CD4-positive, CD25-positive, alpha-beta regulatory T cell (primary cell): Measurements from ENCODE around the gene SH3RF2. TPM values are rescaled to one million over a fixed set of nuclear protein-coding genes. Genes with fewer than 3 reads are reported as not detected.

Experiments
- ATAC-seq, 2 donors: fragments of 150-1000 bp; cut with Tn5 transposase; one replicate each; pipeline ENCODE4 v1.10.0; 2021; ENCODE audit warnings: low read depth in 2 of 2, moderate number of reproducible peaks in 2 of 2, moderate library complexity in 1 of 2
- DNase-seq, 3 donors: peaks; one replicate each; pipeline versions ENCODE4 v3.0.0 to v3.0.0-alpha.2; 2012 to 2022; ENCODE audit warnings: mixed read lengths in 1 of 3
- H3K27ac ChIP-seq: one replicate; pipeline ENCODE4 v1.7.0; 2013; ENCODE audit warnings: mild to moderate bottlenecking, low read length; ENCODE audit not compliant: insufficient read depth, poor library complexity, severe bottlenecking
- H3K27me3 ChIP-seq: one replicate; pipeline ENCODE4 v1.7.0; 2013; ENCODE audit warnings: low read length; ENCODE audit not compliant: control insufficient read depth, insufficient read depth
- H3K36me3 ChIP-seq: one replicate; pipeline ENCODE4 v1.7.0; 2013; ENCODE audit warnings: mild to moderate bottlenecking, low read length, moderate library complexity; ENCODE audit not compliant: control insufficient read depth, insufficient read depth
- H3K4me1 ChIP-seq: 2 replicates; pipeline ENCODE4 v1.7.0; 2013; ENCODE audit warnings: mild to moderate bottlenecking, low read length; ENCODE audit not compliant: insufficient read depth, control insufficient read depth, poor library complexity, severe bottlenecking
- H3K4me3 ChIP-seq: one replicate; pipeline ENCODE4 v1.7.0; 2013; ENCODE audit warnings: low read depth, mild to moderate bottlenecking, low read length, moderate library complexity
- H3K9me3 ChIP-seq, 2 experiments: 1 replicate in 1 of 2; 2 replicates in 1 of 2; pipeline ENCODE4 v1.7.0; 2013; ENCODE audit warnings: low read length in 2 of 2, mild to moderate bottlenecking in 1 of 2, moderate library complexity in 1 of 2; ENCODE audit not compliant: control insufficient read depth in 2 of 2
- H3K27ac Mint-ChIP-seq, 3 donors: one replicate each; pipeline ENCODE4 v1.8.0; 2020 to 2022; ENCODE audit warnings: mild to moderate bottlenecking in 3 of 3, mixed read lengths in 3 of 3, moderate library complexity in 2 of 3
- H3K27me3 Mint-ChIP-seq: one replicate; pipeline ENCODE4 v1.8.0; 2022; ENCODE audit warnings: mild to moderate bottlenecking, mixed read lengths
- H3K36me3 Mint-ChIP-seq: one replicate; pipeline ENCODE4 v1.8.0; 2020; ENCODE audit warnings: mixed read lengths
- H3K4me1 Mint-ChIP-seq, 4 donors: one replicate each; pipeline ENCODE4 v1.8.0; 2020 to 2022; ENCODE audit warnings: mixed read lengths in 4 of 4, mild to moderate bottlenecking in 1 of 4
- H3K4me3 Mint-ChIP-seq, 4 donors: one replicate each; pipeline ENCODE4 v1.8.0; 2020 to 2022; ENCODE audit warnings: mild to moderate bottlenecking in 4 of 4, mixed read lengths in 4 of 4, moderate library complexity in 3 of 4
- H3K9me3 Mint-ChIP-seq, 7 donors: one replicate each; pipeline ENCODE4 v1.8.0; 2020 to 2022; ENCODE audit warnings: mixed read lengths in 7 of 7, mild to moderate bottlenecking in 3 of 7, moderate library complexity in 2 of 7
- polyA plus RNA-seq, 4 donors: library from polyadenylated mRNA; unstranded; fragments of 300-500 nt; fragmentation: Illumina TruSeq; gene quantifications; one replicate each; pipeline ENCODE4 v1.2.3, GENCODE V29; 2021
- total RNA-seq: library from RNA; stranded (reverse); gene quantifications from one replicate; pipeline ENCODE4 v1.2.3, GENCODE V29; 2022

Gene SH3RF2
- total and polyA plus RNA-seq, 5 donors from 2014 or later: 0.52 to 4.5 (median 0.70) TPM; not detected in 1

DNA sequence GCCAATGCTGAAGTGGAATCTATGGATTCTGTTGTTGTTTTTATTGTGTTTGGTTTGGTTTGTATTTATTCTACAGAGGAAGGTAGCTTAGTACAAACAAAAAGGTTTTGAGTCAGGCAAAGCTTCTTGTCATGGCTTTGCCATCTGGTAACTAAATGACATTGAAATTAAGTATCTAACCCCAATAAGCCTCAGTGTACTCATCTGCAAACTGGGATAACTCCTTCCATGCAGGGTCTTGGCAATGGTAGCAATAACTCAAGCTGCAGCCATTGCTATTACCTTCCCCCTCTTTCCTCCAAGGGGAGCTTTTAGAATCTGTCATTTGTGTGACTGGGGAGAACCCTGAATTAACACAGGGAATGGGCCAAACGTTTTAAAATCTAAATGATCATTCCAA lies 89.3 kb downstream of the SH3RF2 start:
- Mint-ChIP-seq H3K9me3 (peaks cover 0 to 2% (median 0%) of the 10 kb centered on the region in 7 donors), H3K4me3 (no peak overlapping the region), H3K4me1 (no peaks in the 10 kb centered on the region), H3K36me3 (no peaks in the 10 kb centered on the region), H3K27me3 (no peaks in the 10 kb centered on the region), H3K27ac (no peak overlapping the region)
- no peaks in the 10 kb centered on the region for H3K4me1 ChIP-seq
- no peak overlapping the region for H3K27ac ChIP-seq
- H3K9me3 ChIP-seq: no peaks in the 10 kb centered on the region
- no peaks in the 10 kb centered on the region for H3K36me3 ChIP-seq
- H3K4me3 ChIP-seq: no peak overlapping the region
- H3K27me3 ChIP-seq: peaks cover 2% of the 10 kb centered on the region
- ATAC-seq (no peak), DNase-seq (no peak)

DNA sequence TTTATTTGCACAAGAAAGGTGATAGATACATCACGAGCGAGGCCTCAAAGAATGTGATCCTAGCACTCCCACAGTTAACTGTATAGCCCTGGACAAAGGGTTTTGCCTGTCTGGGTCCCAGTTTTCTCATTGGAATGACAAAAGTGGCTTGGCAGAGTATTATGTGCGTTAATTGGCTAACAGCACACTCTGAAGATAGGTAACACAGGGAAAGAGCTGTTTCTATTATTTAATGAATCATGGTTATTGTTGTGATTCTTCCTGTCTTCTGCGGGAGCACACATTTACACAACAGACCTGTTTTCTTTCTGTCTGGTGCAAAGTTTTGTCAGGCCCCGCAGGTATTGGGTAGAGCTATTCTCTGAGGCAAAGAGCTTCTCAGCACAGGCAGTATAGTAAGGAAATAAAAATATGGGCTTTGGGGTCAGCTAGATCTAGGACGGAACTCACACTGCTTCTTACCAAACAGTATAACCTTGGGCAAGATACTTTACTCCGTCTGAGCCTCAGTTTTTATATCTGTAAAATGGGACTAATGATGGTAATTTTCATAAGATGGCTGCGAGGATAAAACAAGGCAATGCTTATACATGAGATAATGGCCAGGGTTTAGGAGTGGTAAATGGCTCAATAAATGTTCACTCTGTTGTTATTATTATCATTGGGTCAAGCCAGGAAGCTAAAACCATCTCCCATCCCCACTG lies 90.1 kb downstream of the SH3RF2 start:
- H3K27ac Mint-ChIP-seq: no peak overlapping the region
- no peaks in the 10 kb centered on the region for H3K4me1 Mint-ChIP-seq
- Histone ChIP-seq H3K4me1 (no peaks in the 10 kb centered on the region), H3K4me3 (no peak overlapping the region), H3K27me3 (peaks cover 2% of the 10 kb centered on the region), H3K9me3 (no peaks in the 10 kb centered on the region), H3K36me3 (no peaks in the 10 kb centered on the region), H3K27ac (no peak overlapping the region)
- DNase-seq: no peak
- no peak for ATAC-seq
- H3K27me3 Mint-ChIP-seq: no peaks in the 10 kb centered on the region
- no peaks in the 10 kb centered on the region for H3K36me3 Mint-ChIP-seq
- H3K9me3 Mint-ChIP-seq: peaks cover 0 to 2% (median 0%) of the 10 kb centered on the region in 7 donors
- H3K4me3 Mint-ChIP-seq: no peak overlapping the region

DNA sequence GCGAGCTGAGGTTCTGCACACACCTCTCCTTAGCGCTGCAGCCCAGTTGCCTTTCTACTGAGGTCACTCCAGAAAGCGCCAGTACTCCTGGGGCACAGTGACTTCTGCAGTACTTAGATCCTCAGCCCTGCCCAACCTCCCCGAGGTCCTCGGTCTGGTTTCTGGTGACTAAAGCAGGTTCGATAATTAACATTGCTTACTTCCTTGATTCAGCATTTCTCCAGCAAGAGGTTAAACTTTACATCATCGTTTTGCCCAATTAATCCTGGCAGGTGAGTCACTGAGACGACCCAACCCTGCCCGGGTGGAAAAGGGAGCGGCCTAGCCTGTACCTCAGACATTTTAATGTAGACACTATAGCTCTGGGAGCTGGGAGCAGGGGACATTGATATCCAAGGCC lies 91.4 kb downstream of the SH3RF2 start:
- H3K4me1 Mint-ChIP-seq: peaks cover 0 to 4% (median 0%) of the 10 kb centered on the region in 4 donors
- no peak overlapping the region for H3K27ac Mint-ChIP-seq
- no peaks in the 10 kb centered on the region for H3K36me3 Mint-ChIP-seq
- H3K9me3 Mint-ChIP-seq: peaks cover 0 to 2% (median 0%) of the 10 kb centered on the region in 7 donors
- H3K4me1 ChIP-seq: no peaks in the 10 kb centered on the region
- ATAC-seq (no peak), DNase-seq (no peak)
- H3K4me3 Mint-ChIP-seq: no peak overlapping the region
- H3K27me3 Mint-ChIP-seq: no peaks in the 10 kb centered on the region
- H3K4me3 ChIP-seq: no peak overlapping the region
- H3K27ac ChIP-seq: no peak overlapping the region
- H3K9me3 ChIP-seq: no peaks in the 10 kb centered on the region
- peaks cover 2% of the 10 kb centered on the region for H3K27me3 ChIP-seq
- no peaks in the 10 kb centered on the region for H3K36me3 ChIP-seq

DNA sequence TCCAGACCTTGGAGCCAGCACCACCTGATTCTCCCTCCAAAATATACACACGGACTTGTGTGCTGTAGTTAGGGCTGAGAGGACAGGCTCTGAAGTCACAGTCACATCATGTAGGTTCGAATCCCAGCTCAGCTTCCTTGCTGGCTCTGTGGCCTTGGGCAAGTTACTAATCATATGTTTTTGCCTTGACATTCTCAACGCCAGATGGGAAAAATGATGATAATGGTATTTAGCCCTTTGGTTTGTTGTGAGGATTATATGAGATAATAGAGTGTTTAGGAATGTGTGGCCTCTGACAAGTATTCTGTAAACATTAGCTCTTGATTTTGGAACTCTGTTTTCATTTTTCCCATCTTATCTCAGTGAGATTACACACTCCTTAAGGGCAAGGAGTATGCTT lies 96.5 kb downstream of the SH3RF2 start:
- no peaks in the 10 kb centered on the region for H3K9me3 Mint-ChIP-seq
- no peaks in the 10 kb centered on the region for H3K27me3 Mint-ChIP-seq
- no peak overlapping the region for H3K27ac Mint-ChIP-seq
- no peaks in the 10 kb centered on the region for H3K9me3 ChIP-seq
- no peaks in the 10 kb centered on the region for H3K36me3 Mint-ChIP-seq
- no peak overlapping the region for H3K4me3 ChIP-seq
- H3K4me1 Mint-ChIP-seq: peaks cover 0 to 4% (median 0%) of the 10 kb centered on the region in 4 donors
- no peak for DNase-seq
- no peak for ATAC-seq
- H3K27ac ChIP-seq: no peak overlapping the region
- no peaks in the 10 kb centered on the region for H3K27me3 ChIP-seq
- H3K4me1 ChIP-seq: no peaks in the 10 kb centered on the region
- no peak overlapping the region for H3K4me3 Mint-ChIP-seq
- no peaks in the 10 kb centered on the region for H3K36me3 ChIP-seq

DNA sequence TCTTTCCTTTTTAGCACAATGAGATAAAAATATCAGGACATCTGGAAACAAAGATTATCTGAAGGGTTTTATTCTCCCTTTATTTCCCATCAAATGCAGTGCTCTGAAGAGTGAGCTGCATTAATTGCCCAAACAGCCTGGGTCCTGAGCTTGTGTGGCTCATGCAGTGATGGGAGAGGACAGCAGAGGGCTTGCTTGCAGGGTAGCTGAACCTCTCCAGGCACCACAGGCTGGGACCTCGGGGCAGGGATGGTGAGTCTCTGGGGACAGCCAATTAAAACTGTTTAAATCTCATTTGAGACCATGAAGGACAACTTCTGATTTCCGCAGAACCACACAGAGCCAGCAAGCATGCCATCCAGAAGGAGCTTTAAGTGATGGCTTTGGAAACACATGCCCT lies 97.7 kb downstream of the SH3RF2 start:
- H3K9me3 Mint-ChIP-seq: no peaks in the 10 kb centered on the region

DNA sequence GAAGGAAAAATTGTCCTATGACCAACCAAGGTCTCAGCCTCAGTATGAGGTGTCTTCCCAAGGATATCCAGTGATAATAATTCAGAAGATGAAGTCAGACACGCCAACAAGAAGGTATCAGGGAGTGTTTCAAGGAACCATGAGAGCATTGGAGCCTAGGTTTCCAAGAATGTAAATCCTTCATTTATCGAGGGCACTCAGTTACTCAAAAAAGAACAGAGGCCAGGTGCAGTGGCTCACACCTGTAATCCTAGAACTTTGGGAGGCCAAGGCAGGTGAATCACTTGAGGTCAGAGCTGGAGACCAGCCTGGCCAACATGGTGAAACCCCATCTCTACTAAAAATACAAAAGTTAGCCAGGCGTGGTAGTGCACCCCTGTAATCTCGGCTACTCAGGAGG lies 98.2 kb downstream of the SH3RF2 start:
- Histone ChIP-seq H3K9me3 (no peaks in the 10 kb centered on the region), H3K4me1 (no peaks in the 10 kb centered on the region), H3K27ac (no peak overlapping the region), H3K27me3 (no peaks in the 10 kb centered on the region), H3K36me3 (no peaks in the 10 kb centered on the region), H3K4me3 (no peak overlapping the region)
- Mint-ChIP-seq H3K27me3 (no peaks in the 10 kb centered on the region), H3K9me3 (no peaks in the 10 kb centered on the region), H3K27ac (no peak overlapping the region), H3K4me3 (no peak overlapping the region), H3K4me1 (peaks cover 0 to 4% (median 0%) of the 10 kb centered on the region in 4 donors), H3K36me3 (no peaks in the 10 kb centered on the region)
- ATAC-seq (no peak), DNase-seq (no peak)

More for the DNA sequence above, 97.7 kb downstream of the SH3RF2 start:
- Histone ChIP-seq H3K4me3 (no peak overlapping the region), H3K36me3 (no peaks in the 10 kb centered on the region), H3K4me1 (no peaks in the 10 kb centered on the region), H3K27me3 (no peaks in the 10 kb centered on the region), H3K9me3 (no peaks in the 10 kb centered on the region), H3K27ac (no peak overlapping the region)
- Mint-ChIP-seq H3K27me3 (no peaks in the 10 kb centered on the region), H3K4me1 (peaks cover 0 to 4% (median 0%) of the 10 kb centered on the region in 4 donors), H3K36me3 (no peaks in the 10 kb centered on the region), H3K27ac (no peak overlapping the region), H3K4me3 (no peak overlapping the region)
- ATAC-seq (no peak), DNase-seq (no peak)

DNA sequence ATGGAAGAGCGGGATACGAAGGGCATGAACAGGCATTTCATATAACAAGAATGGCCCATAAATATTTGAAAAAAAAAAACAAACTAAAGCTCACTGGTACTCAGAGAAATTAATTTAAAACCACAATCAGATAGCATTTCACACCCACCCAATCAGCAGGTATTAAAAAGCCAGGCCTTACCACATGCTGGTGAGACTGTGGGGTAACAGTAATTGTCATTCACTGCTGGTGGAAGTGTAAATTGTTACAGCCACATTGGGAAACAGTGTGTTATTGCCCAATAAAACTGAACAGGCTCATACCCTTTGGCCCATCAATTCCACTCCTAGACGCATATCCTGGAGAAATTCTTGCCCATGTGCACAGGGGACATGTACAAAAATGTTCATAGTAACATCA lies 103.0 kb downstream of the SH3RF2 start:
- Mint-ChIP-seq H3K27me3 (no peaks in the 10 kb centered on the region), H3K4me1 (no peaks in the 10 kb centered on the region), H3K4me3 (no peak overlapping the region), H3K9me3 (peaks cover 0 to 2% (median 0%) of the 10 kb centered on the region in 7 donors), H3K27ac (no peak overlapping the region), H3K36me3 (no peaks in the 10 kb centered on the region)
- no peaks in the 10 kb centered on the region for H3K27me3 ChIP-seq
- H3K9me3 ChIP-seq: no peaks in the 10 kb centered on the region
- H3K36me3 ChIP-seq: no peaks in the 10 kb centered on the region
- no peak for ATAC-seq
- no peak overlapping the region for H3K27ac ChIP-seq
- DNase-seq: no peak
- H3K4me3 ChIP-seq: no peak overlapping the region
- no peaks in the 10 kb centered on the region for H3K4me1 ChIP-seq

DNA sequence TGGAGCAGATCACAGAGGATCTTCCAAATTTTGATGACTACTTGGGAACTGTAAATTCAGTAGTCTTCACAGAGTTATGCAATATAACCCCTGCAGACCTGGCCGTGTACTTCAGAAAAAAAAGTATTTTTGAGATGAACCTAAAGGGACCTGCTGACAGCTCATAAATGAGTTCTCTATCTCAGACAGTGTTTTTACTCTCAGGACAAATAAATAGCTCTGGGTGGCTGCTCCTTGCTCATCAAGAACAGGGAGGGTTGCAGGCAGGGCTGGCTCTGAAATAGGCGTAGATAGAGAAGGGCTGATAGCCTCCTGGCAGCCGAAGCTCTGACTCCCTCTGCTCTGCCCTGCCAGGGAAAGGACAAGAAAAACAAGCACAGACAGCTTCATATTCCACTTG lies 104.1 kb downstream of the SH3RF2 start:
- Histone ChIP-seq H3K27me3 (no peaks in the 10 kb centered on the region), H3K27ac (no peak overlapping the region), H3K9me3 (no peaks in the 10 kb centered on the region), H3K4me3 (no peak overlapping the region), H3K36me3 (no peaks in the 10 kb centered on the region), H3K4me1 (no peaks in the 10 kb centered on the region)
- H3K4me1 Mint-ChIP-seq: no peaks in the 10 kb centered on the region
- H3K27ac Mint-ChIP-seq: no peak overlapping the region
- no peak overlapping the region for H3K4me3 Mint-ChIP-seq
- ATAC-seq (no peak), DNase-seq (no peak)
- no peaks in the 10 kb centered on the region for H3K36me3 Mint-ChIP-seq
- peaks cover 0 to 2% (median 0%) of the 10 kb centered on the region in 7 donors for H3K9me3 Mint-ChIP-seq
- H3K27me3 Mint-ChIP-seq: no peaks in the 10 kb centered on the region
